Daoy (cell line): ENCODE results near the gene PRAC1. TPM values are rescaled to one million over a fixed set of nuclear protein-coding genes. Genes with fewer than 3 reads are reported as not detected.

Experiments
- DNase-seq: peaks from one replicate; pipeline ENCODE4 v3.0.0-alpha.2; 2015; ENCODE audit warnings: low read depth
- total RNA-seq: library from RNA; depleted of rRNA; stranded (reverse); fragments of >200 nt; shearing (Covaris generic); gene quantifications from 2 replicates; pipeline ENCODE4 v1.2.3, GENCODE V29; 2014; rRNA removed

PRAC1 gene
- not detected in 2 replicates for total RNA-seq

- no peak for DNase-seq
These were observed at the start of gene PRAC1 for GRCh38 chr17:48722201-48722907. Gene PRAC1, minus strand, starts transcription at chr17:48722518. Its CDS starts 126 bp downstream, at chr17:48722392.

- DNase-seq: no peak
These were observed 48.6 kb upstream of the PRAC1 start for GRCh38 chr17:48770954-48771353.

- DNase-seq: no peak
These were observed 46.8 kb upstream of the PRAC1 start for GRCh38 chr17:48769009-48769675.

GRCh38 chr17:48767263-48767774, 45.0 kb upstream of the PRAC1 start:
- no peak for DNase-seq

GRCh38 chr17:48761114-48761513, 38.8 kb upstream of the PRAC1 start:
- DNase-seq: no peak

GRCh38 chr17:48760411-48760810, 38.1 kb upstream of the PRAC1 start:
- DNase-seq: no peak

GRCh38 chr17:48759288-48759687, 37.0 kb upstream of the PRAC1 start:
- DNase-seq: no peak

- peak; percentile 29 for DNase-seq
These were observed 35.2 kb upstream of the PRAC1 start for GRCh38 chr17:48757524-48757961.

- DNase-seq: peak; percentile 12
These were observed 34.5 kb upstream of the PRAC1 start for GRCh38 chr17:48756830-48757251.

GRCh38 chr17:48755356-48755755, 33.0 kb upstream of the PRAC1 start:
- DNase-seq: no peak

- DNase-seq: peak; percentile 13
These were observed 32.4 kb upstream of the PRAC1 start for GRCh38 chr17:48754500-48755261.

GRCh38 chr17:48753794-48754499, 31.6 kb upstream of the PRAC1 start:
- peak; percentile 17 for DNase-seq

- DNase-seq: no peak
These were observed 30.3 kb upstream of the PRAC1 start for GRCh38 chr17:48752399-48753288.

- DNase-seq: no peak
These were observed 29.5 kb upstream of the PRAC1 start for GRCh38 chr17:48751733-48752398.

GRCh38 chr17:48751172-48751571, 28.9 kb upstream of the PRAC1 start:
- no peak for DNase-seq

GRCh38 chr17:48749621-48750553, 27.6 kb upstream of the PRAC1 start:
- DNase-seq: no peak

- DNase-seq: no peak
These were observed 26.6 kb upstream of the PRAC1 start for GRCh38 chr17:48748718-48749566.
